GM23338 (cell line): ENCODE measurements around the gene THSD4.

Experiments used
- EZH2phosphoT487 ChIP-seq: fragments of 200-600 bp; sonication (generic); IDR thresholded peaks from one replicate; pipeline ENCODE4 v1.8.1; 2018; ENCODE audit warnings: antibody characterized with exemption; ENCODE audit not compliant: unreplicated experiment
- TF ChIP-seq, protein P1 (sequence below), 2 experiments: fragments of 200-600 bp in 1 of 2; sonication (generic) in 1 of 2; conservative IDR thresholded peaks; 2 replicates each; pipeline versions ENCODE4 v1.5.1 to v1.6.1; 2016 to 2017; ENCODE audit warnings: antibody characterized with exemption in 2 of 2, low read depth in 2 of 2, mild to moderate bottlenecking in 2 of 2, moderate library complexity in 1 of 2
- TF ChIP-seq, protein P2 (sequence below): IDR thresholded peaks from one replicate; pipeline ENCODE4 v1.6.1; 2018; ENCODE audit warnings: antibody characterized with exemption; ENCODE audit not compliant: unreplicated experiment

DNA sequence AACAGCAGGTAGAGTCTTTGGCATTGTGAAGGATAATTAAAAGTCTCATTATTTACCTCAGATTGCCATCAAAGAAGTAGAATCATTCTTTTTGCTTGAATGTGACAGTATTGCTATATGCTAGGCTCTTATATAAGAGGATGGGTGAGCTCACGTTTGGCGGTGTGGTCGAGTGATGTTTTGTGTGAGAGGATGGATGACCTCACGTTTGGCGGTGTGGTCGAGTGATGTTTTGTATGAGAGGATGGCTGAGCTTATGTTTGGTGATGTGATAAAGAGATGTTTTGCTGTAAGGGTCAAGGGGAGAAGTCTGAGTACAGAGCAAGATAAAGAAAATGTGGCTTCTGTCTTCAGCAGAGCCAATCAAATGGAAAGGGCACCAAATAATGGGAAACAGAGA, 395.5 kb downstream of the THSD4 start:
- TF ChIP-seq, protein P1, sequence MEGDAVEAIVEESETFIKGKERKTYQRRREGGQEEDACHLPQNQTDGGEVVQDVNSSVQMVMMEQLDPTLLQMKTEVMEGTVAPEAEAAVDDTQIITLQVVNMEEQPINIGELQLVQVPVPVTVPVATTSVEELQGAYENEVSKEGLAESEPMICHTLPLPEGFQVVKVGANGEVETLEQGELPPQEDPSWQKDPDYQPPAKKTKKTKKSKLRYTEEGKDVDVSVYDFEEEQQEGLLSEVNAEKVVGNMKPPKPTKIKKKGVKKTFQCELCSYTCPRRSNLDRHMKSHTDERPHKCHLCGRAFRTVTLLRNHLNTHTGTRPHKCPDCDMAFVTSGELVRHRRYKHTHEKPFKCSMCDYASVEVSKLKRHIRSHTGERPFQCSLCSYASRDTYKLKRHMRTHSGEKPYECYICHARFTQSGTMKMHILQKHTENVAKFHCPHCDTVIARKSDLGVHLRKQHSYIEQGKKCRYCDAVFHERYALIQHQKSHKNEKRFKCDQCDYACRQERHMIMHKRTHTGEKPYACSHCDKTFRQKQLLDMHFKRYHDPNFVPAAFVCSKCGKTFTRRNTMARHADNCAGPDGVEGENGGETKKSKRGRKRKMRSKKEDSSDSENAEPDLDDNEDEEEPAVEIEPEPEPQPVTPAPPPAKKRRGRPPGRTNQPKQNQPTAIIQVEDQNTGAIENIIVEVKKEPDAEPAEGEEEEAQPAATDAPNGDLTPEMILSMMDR (conservative IDR thresholded peaks at IDR 0.05; ENCODE audit: low read depth in 2 of 2), result no peak
- TF ChIP-seq, protein P2, sequence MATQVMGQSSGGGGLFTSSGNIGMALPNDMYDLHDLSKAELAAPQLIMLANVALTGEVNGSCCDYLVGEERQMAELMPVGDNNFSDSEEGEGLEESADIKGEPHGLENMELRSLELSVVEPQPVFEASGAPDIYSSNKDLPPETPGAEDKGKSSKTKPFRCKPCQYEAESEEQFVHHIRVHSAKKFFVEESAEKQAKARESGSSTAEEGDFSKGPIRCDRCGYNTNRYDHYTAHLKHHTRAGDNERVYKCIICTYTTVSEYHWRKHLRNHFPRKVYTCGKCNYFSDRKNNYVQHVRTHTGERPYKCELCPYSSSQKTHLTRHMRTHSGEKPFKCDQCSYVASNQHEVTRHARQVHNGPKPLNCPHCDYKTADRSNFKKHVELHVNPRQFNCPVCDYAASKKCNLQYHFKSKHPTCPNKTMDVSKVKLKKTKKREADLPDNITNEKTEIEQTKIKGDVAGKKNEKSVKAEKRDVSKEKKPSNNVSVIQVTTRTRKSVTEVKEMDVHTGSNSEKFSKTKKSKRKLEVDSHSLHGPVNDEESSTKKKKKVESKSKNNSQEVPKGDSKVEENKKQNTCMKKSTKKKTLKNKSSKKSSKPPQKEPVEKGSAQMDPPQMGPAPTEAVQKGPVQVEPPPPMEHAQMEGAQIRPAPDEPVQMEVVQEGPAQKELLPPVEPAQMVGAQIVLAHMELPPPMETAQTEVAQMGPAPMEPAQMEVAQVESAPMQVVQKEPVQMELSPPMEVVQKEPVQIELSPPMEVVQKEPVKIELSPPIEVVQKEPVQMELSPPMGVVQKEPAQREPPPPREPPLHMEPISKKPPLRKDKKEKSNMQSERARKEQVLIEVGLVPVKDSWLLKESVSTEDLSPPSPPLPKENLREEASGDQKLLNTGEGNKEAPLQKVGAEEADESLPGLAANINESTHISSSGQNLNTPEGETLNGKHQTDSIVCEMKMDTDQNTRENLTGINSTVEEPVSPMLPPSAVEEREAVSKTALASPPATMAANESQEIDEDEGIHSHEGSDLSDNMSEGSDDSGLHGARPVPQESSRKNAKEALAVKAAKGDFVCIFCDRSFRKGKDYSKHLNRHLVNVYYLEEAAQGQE, result no peak
- no peak for TF ChIP-seq EZH2phosphoT487
